Duodenal mucosa (tissue), 2 donors: Measurements from ENCODE around the gene GALNS.
"Not testable (repeated sequence)": the region's sequence is repeated elsewhere in the genome, so short reads cannot be mapped to it uniquely, and the experiment has no call there.

Experiments
- H3K27ac ChIP-seq: one replicate; pipeline ENCODE4 v1.7.0; 2013; ENCODE audit warnings: low read depth, low read length
- H3K27me3 ChIP-seq, 2 donors: one replicate each; pipeline ENCODE4 v1.7.0; 2013; ENCODE audit warnings: low read length in 2 of 2, control low read depth in 1 of 2; ENCODE audit not compliant: insufficient read depth in 2 of 2, control insufficient read depth in 1 of 2
- H3K36me3 ChIP-seq, 2 donors: one replicate each; pipeline ENCODE4 v1.7.0; 2013; ENCODE audit warnings: low read length in 2 of 2, control low read depth in 1 of 2; ENCODE audit not compliant: insufficient read depth in 2 of 2, control insufficient read depth in 1 of 2
- H3K4me1 ChIP-seq, 2 donors: one replicate each; pipeline ENCODE4 v1.7.0; 2013; ENCODE audit warnings: low read length in 2 of 2, control low read depth in 1 of 2; ENCODE audit not compliant: insufficient read depth in 2 of 2, control insufficient read depth in 1 of 2
- H3K4me3 ChIP-seq, 2 donors: one replicate each; pipeline ENCODE4 v1.7.0; 2013; ENCODE audit warnings: low read length in 2 of 2, low read depth in 1 of 2
- H3K9ac ChIP-seq, 2 donors: one replicate each; pipeline ENCODE4 v1.7.0; 2013; ENCODE audit warnings: low read length in 2 of 2, low read depth in 1 of 2
- H3K9me3 ChIP-seq, 2 donors: one replicate each; pipeline ENCODE4 v1.7.0; 2013; ENCODE audit warnings: low read length in 2 of 2, control low read depth in 1 of 2; ENCODE audit not compliant: control insufficient read depth in 1 of 2

Gene GALNS

DNA sequence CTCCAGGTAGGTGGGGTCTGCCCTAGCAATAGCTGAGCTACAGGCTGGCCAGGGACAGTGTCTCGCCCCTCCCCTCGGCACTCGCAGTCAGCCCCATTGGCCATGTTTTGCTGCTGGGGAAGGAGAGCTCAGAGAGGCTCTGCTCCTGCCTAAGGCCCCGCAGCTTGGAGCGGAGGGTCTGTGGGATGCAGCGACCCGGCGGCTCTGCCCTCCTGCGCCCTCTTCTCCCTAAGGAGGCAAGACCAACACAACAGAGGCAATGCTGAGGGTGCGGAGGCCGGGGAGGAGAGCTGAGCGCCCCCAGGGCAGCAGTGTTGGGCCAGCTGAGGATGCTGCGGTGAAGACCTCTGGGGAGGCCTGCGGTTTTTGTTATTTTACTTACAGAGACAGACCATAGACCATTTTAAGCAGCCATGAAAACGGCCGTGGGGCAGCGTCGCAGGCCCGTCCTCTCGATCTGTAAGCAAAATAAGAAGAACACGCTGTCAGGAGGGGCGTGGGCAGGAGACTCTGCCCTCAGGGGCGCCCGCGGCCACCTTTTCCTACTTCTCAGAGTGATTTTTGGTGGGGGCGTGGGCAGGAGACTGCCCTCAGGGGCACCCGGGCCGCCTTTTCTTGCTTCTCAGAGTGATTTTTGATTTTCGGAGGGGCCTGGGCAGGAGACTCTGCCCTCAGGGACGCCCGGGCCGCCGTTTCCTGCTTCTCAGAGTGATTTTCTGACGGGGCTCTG lies 41.1 kb upstream of the GALNS start:
- Histone ChIP-seq H3K9ac (no peak overlapping the region), H3K36me3 (peaks cover 0 to 4% of the 10 kb centered on the region in 2 donors), H3K9me3 (no peaks in the 10 kb centered on the region), H3K4me1 (no peaks in the 10 kb centered on the region), H3K27ac (no peak overlapping the region), H3K27me3 (no peaks in the 10 kb centered on the region), H3K4me3 (no peak overlapping the region)

DNA sequence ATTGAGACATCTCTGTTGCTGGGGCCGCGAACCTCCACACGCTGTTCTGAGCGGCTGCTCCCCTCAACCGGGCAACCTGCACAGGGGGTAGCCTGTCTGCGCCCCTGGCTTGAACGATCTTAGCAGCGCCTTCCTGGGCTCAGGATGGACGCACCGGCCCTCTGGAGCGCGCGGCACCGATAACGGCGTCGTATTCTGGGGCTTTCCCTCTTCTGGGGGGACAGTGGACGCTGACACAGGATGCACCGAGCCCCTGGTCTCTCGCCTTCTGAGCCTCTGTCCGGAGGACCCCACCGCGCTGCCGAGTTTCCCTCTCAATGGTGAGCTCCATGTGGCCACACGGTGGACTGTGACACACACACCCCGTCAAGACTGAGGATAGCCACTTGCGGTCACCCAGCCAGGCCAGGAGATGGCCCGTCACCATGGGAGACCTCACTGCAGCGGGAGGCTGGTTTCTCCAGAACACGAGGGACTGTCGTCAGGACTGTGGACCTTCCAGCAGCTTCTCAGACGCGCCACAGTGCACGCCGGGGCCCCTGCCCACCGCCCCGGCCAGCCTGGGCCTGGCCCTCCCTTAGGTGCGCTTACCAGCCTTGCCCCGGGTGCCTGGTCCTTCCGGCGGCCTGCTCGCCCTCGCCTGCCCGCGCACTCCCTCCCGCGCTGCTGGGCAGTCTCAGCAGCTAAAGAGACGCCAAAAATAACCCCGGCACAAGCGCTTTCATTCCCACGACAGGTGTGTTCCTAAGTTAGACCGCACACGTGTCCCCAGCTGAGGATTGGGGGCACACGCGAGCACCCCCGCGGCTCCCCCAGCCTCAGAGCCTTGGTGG lies 39.7 kb upstream of the GALNS start:
- Histone ChIP-seq H3K4me1 (no peaks in the 10 kb centered on the region), H3K9ac (no peak overlapping the region), H3K4me3 (no peak overlapping the region), H3K9me3 (no peaks in the 10 kb centered on the region), H3K36me3 (peaks cover 0 to 9% of the 10 kb centered on the region in 2 donors), H3K27me3 (no peaks in the 10 kb centered on the region), H3K27ac (no peak overlapping the region)

GRCh38 chr16:88895335-88895734 lies 38.6 kb upstream of the GALNS start:
- no peaks in the 10 kb centered on the region for H3K9me3 ChIP-seq

GRCh38 chr16:88894681-88895300 lies 38.0 kb upstream of the GALNS start:
- no peak overlapping the region for H3K4me3 ChIP-seq
- H3K36me3 ChIP-seq = peaks cover 0 to 9% of the 10 kb centered on the region in 2 donors
- H3K4me1 ChIP-seq = no peaks in the 10 kb centered on the region
- no peaks in the 10 kb centered on the region for H3K27me3 ChIP-seq
- no peak overlapping the region for H3K27ac ChIP-seq
- no peaks in the 10 kb centered on the region for H3K9me3 ChIP-seq
- no peak overlapping the region for H3K9ac ChIP-seq

More at GRCh38 chr16:88895335-88895734, 38.6 kb upstream of the GALNS start:
- Histone ChIP-seq H3K4me3 (no peak overlapping the region), H3K36me3 (peaks cover 0 to 9% of the 10 kb centered on the region in 2 donors), H3K9ac (no peak overlapping the region), H3K27ac (no peak overlapping the region), H3K4me1 (no peaks in the 10 kb centered on the region), H3K27me3 (no peaks in the 10 kb centered on the region)

DNA sequence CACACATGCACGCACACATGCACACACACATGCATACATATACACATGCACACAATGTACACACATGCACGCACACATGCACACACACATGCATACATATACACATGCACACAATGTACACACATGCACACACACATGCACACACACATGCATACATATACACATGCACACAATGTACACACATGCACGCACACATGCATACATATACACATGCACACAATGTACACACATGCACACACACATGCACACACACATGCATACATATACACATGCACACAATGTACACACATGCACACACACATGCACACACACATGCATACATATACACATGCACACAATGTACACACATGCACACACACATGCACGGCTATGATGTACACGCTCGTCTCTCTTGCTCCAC lies 37.5 kb upstream of the GALNS start:
- H3K9ac ChIP-seq, H3K4me3 ChIP-seq, H3K9me3 ChIP-seq, H3K36me3 ChIP-seq, H3K27me3 ChIP-seq, H3K4me1 ChIP-seq, H3K27ac ChIP-seq: not testable (repeated sequence)

DNA sequence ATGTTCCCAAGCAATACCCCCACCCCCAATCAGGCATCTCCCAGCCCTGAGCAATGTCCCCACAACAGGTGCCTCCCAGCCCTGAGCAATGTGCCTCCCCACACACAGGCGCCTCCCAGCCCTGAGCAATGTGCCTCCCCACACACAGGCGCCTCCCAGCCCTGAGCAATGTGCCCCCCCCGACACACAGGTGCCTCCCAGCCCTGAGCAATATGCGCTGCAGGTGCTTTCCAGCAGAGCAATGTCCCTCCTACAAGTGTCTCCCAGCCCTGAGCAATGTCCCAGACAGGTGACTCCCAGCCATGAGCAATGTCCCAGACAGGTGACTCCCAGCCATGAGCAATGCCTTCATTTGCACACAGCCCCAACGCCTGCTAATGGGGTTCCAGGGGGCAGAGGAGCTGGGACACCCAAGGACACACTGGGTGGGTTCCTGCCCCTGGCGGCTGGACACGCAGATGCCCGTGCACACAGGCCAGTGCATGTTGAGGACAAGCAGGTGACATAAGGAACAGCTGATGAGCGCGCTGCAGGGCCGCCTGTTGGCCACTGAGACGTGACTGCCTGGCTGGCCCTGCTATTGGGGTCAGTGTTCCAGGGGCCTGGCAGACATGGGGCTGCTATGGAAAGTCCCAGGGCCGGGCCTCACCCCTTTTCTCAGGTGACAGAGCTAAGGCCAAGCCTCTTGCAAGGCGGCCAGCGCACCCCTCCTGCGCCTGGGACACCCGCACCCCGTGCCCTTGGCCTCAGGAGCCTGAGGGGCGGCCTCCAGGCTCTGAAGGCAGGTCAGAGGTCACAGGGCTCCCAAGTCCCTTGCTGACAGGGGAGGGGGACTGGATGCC lies 36.6 kb upstream of the GALNS start:
- no peak overlapping the region for H3K27ac ChIP-seq
- H3K36me3 ChIP-seq = peaks cover 0 to 9% of the 10 kb centered on the region in 2 donors
- no peaks in the 10 kb centered on the region for H3K4me1 ChIP-seq
- no peaks in the 10 kb centered on the region for H3K27me3 ChIP-seq
- H3K4me3 ChIP-seq = no peak overlapping the region
- no peaks in the 10 kb centered on the region for H3K9me3 ChIP-seq
- no peak overlapping the region for H3K9ac ChIP-seq

- H3K27ac ChIP-seq = no peak overlapping the region
- no peaks in the 10 kb centered on the region for H3K27me3 ChIP-seq
- no peak overlapping the region for H3K4me3 ChIP-seq
- no peak overlapping the region for H3K9ac ChIP-seq
- peaks cover 0 to 5% of the 10 kb centered on the region in 2 donors for H3K36me3 ChIP-seq
- H3K4me1 ChIP-seq = peaks cover 0 to 6% of the 10 kb centered on the region in 2 donors
- no peaks in the 10 kb centered on the region for H3K9me3 ChIP-seq
Observed at GRCh38 chr16:88892065-88892464, 35.3 kb upstream of the GALNS start.

DNA sequence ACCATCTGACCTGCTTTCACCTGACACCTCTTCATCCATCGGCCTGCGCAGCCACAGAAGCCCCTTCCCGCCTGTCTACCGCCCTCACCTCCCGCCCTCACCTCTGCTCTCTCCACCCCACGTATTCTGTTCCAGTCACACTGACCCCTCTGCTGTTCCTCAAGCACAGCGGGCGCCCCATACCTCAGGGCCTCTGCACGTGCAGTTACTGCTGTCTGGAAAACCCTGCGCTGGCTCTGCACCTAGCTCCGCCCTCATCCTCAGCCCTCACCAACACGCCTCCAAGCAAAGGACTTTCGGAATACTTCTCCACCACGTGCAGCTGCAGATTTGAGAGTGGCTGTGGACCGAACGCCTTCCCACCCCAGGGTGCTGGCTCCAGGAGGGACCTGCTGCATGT lies 34.3 kb upstream of the GALNS start:
- H3K9ac ChIP-seq = no peak overlapping the region
- peaks cover 0 to 13% of the 10 kb centered on the region in 2 donors for H3K4me1 ChIP-seq
- H3K4me3 ChIP-seq = no peak overlapping the region
- peaks cover 0 to 5% of the 10 kb centered on the region in 2 donors for H3K36me3 ChIP-seq
- no peaks in the 10 kb centered on the region for H3K27me3 ChIP-seq
- no peak overlapping the region for H3K27ac ChIP-seq
- no peaks in the 10 kb centered on the region for H3K9me3 ChIP-seq

DNA sequence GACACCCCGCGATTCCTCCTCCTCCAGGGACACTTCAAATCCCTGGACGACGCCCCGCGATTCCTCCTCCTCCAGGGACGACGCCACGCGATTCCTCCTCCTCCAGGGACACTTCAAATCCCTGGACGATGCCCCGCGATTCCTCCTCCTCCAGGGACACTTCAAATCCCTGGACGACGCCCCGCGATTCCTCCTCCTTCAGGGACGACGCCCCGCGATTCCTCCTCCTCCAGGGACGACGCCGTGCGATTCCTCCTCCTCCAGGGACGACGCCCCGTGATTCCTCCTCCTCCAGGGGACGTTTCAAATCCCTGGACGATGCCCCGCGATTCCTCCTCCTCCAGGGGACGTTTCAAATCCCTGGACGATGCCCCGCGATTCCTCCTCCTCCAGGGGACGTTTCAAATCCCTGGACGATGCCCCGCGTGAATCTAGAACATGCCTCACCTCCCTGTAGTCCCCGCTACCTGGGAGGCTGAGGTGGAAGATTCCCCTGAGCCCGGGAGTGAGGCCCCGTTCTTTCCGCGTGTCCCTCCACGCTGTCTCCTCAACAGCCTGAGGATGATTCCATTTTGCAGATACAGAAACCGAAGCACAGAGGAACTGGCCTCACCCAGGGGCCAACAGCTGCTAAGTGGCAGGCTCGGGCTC lies 33.1 kb upstream of the GALNS start:
- not testable (repeated sequence) for H3K4me3 ChIP-seq, H3K27me3 ChIP-seq, H3K9ac ChIP-seq, H3K9me3 ChIP-seq, H3K27ac ChIP-seq, H3K36me3 ChIP-seq
- peaks cover 0 to 16% of the 10 kb centered on the region in 2 donors for H3K4me1 ChIP-seq
